ENCODE data around the gene RGMA. TPM values are rescaled to one million over a fixed set of nuclear protein-coding genes. Genes with fewer than 3 reads are reported as not detected.

Gene RGMA
- total RNA-seq, 1 experiment from 2014 or later: 5.5 TPM

- H3K27me3 ChIP-seq (ENCODE audit: insufficient read depth, low read length): no peaks in the 10 kb centered on the region
- H4K20me1 ChIP-seq (ENCODE audit: insufficient read depth): no peaks in the 10 kb centered on the region; the same call in 1 of the 2 replicates
- no peak overlapping the region for H3K9ac ChIP-seq (ENCODE audit: low read length)
- ChIA-PET POLR2A (no interaction called here), RAD21 (ENCODE audit: low non-redundant PET in 1 of 2, low total read pairs in 2 of 2, uncharacterized antibody in 2 of 2, unreplicated experiment in 2 of 2) (no interaction called here), CTCF (interaction anchor here (7.3 kb wide), 1 partner anchor 1093 kb away, joined by 125 read pairs; no protein-coding TSS in a partner anchor)
- TF ChIP-seq ATF3 (IDR thresholded peaks at IDR 0.05) (no peak), ELF1 (IDR thresholded peaks at IDR 0.05; ENCODE audit: borderline replicate concordance, low read depth) (no peak), TCF7L2 (IDR thresholded peaks at IDR 0.05; ENCODE audit: borderline replicate concordance, extremely low read depth, insufficient read depth, insufficient read length) (no peak), EGR1 (IDR thresholded peaks at IDR 0.05; ENCODE audit: low read depth) (no peak), CBX3 (IDR thresholded peaks at IDR 0.05; ENCODE audit: low read depth) (no peak), CEBPB (IDR thresholded peaks at IDR 0.05; ENCODE audit: low read depth) (no peak), YY1 (IDR thresholded peaks at IDR 0.05; ENCODE audit: extremely low read depth, insufficient replicate concordance, low read depth, low read length) (no peak), MAX (IDR thresholded peaks at IDR 0.05) (no peak), ZFX (IDR thresholded peaks at IDR 0.05) (no peak), EZH2 (IDR thresholded peaks at IDR 0.05) (no peak), SP1 (IDR thresholded peaks at IDR 0.05; ENCODE audit: low read depth) (no peak), RAD21 (IDR thresholded peaks at IDR 0.05; ENCODE audit: low read depth) (no peak), EZH2phosphoT487 (IDR thresholded peaks at IDR 0.05; ENCODE audit: borderline replicate concordance) (no peak), JUND (IDR thresholded peaks at IDR 0.05) (no peak), SIN3A (IDR thresholded peaks at IDR 0.05; ENCODE audit: low read depth) (no peak)
- TF ChIP-seq, protein P1, sequence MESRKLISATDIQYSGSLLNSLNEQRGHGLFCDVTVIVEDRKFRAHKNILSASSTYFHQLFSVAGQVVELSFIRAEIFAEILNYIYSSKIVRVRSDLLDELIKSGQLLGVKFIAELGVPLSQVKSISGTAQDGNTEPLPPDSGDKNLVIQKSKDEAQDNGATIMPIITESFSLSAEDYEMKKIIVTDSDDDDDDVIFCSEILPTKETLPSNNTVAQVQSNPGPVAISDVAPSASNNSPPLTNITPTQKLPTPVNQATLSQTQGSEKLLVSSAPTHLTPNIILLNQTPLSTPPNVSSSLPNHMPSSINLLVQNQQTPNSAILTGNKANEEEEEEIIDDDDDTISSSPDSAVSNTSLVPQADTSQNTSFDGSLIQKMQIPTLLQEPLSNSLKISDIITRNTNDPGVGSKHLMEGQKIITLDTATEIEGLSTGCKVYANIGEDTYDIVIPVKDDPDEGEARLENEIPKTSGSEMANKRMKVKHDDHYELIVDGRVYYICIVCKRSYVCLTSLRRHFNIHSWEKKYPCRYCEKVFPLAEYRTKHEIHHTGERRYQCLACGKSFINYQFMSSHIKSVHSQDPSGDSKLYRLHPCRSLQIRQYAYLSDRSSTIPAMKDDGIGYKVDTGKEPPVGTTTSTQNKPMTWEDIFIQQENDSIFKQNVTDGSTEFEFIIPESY (IDR thresholded peaks at IDR 0.05; ENCODE audit: extremely low read depth, insufficient replicate concordance, low read length): no peak
- DNase-seq (ENCODE audit: low read depth, low spot score) (no peak), ATAC-seq (no peak)
- intact Hi-C loops (cut with micrococcal nuclease): no loop called here
- no peak overlapping the region for H3K4me3 ChIP-seq (replicated peaks in 1 of 2; ENCODE audit: low read depth in 1 of 2, low read length in 2 of 2)
- no peaks in the 10 kb centered on the region for H3K9me3 ChIP-seq (ENCODE audit: control insufficient read depth in 1 of 2, insufficient read depth in 1 of 2, low read depth in 1 of 2, low read length in 2 of 2)
- H3K27ac ChIP-seq (ENCODE audit: low read depth, low read length): no peak overlapping the region
- H3K4me1 ChIP-seq (ENCODE audit: control insufficient read depth in 1 of 2, insufficient read depth in 2 of 2, low read length in 2 of 2): no peaks in the 10 kb centered on the region; a peak in 1 of 4 replicates
- H3K9me2 ChIP-seq (ENCODE audit: insufficient read depth): no peaks in the 10 kb centered on the region
- no peak overlapping the region for H2AFZ ChIP-seq (ENCODE audit: low read depth, low read length, poor library complexity, severe bottlenecking)
- H3K4me2 ChIP-seq (ENCODE audit: low read length): no peak overlapping the region
- peaks cover 34% of the 10 kb centered on the region for H3K79me2 ChIP-seq (ENCODE audit: insufficient read depth, low read length)
- no TSS peak for BruUV-seq (replicated peaks)
- peaks cover 37 to 38% of the 10 kb centered on the region in 2 experiments for H3K36me3 ChIP-seq (ENCODE audit: control insufficient read depth in 1 of 2, insufficient read depth in 2 of 2, low read length in 2 of 2)
Observed at GRCh38 chr15:93026380-93026817, 62.6 kb downstream of the RGMA start.
